GM12801 (cell line): Measurements from ENCODE around the gene CPED1.

Experiments used
- CTCF ChIP-seq: IDR thresholded peaks from one replicate; pipeline ENCODE4 v1.5.1; 2011; ENCODE audit warnings: control low read depth; ENCODE audit not compliant: insufficient read length; ENCODE audit errors: extremely low read depth

The CPED1 gene

GRCh38 chr7:121195874-121196273, 207.4 kb downstream of the CPED1 start:
- no peak for TF ChIP-seq CTCF

GRCh38 chr7:121196286-121196685, 207.8 kb downstream of the CPED1 start:
- TF ChIP-seq CTCF = no peak

- no peak for TF ChIP-seq CTCF
Measured at GRCh38 chr7:121197455-121197854, 208.9 kb downstream of the CPED1 start.

GRCh38 chr7:121198502-121198901, 210.0 kb downstream of the CPED1 start:
- TF ChIP-seq CTCF = no peak

GRCh38 chr7:121202125-121202524, 213.6 kb downstream of the CPED1 start:
- TF ChIP-seq CTCF = no peak

- no peak for TF ChIP-seq CTCF
Measured at GRCh38 chr7:121202834-121203233, 214.3 kb downstream of the CPED1 start.

- TF ChIP-seq CTCF = no peak
Measured at GRCh38 chr7:121204537-121204936, 216.0 kb downstream of the CPED1 start.

- no peak for TF ChIP-seq CTCF
Measured at GRCh38 chr7:121205777-121206176, 217.3 kb downstream of the CPED1 start.
